Activated CD8-positive, alpha-beta memory T cell treated with anti-CD3 and anti-CD28 coated beads, Interleukin-2, amount 10 ng/mL, durations not matched to agents 7 days and 5 days (primary cell): Measurements from ENCODE around the gene OR2F1. TPM values are rescaled to one million over a fixed set of nuclear protein-coding genes. Genes with fewer than 3 reads are reported as not detected.
A peak's percentile ranks its signal among the peaks of the same experiment; 100 is the strongest.

Experiments used
- ATAC-seq: fragments of 150-1000 bp; cut with Tn5 transposase; one replicate; pipeline ENCODE4 v1.10.0; 2021; ENCODE audit warnings: moderate library complexity
- CTCF ChIA-PET: fragments of 350-600 bp; sonication (Branson Sonifier 250); formaldehyde crosslinking; loops from one replicate; lab custom pipeline; 2021; ENCODE audit warnings: antibody characterized with exemption; lab: Charles Lee
- DNase-seq: peaks from one replicate; pipeline ENCODE4 v3.0.0-alpha.2; 2020
- H3K27ac Mint-ChIP-seq: one replicate; pipeline ENCODE4 v1.8.0; 2021; ENCODE audit warnings: mild to moderate bottlenecking, mixed read lengths
- H3K27me3 Mint-ChIP-seq: one replicate; pipeline ENCODE4 v1.8.0; 2021; ENCODE audit warnings: mixed read lengths
- H3K36me3 Mint-ChIP-seq: one replicate; pipeline ENCODE4 v1.8.0; 2021; ENCODE audit warnings: mild to moderate bottlenecking, mixed read lengths
- H3K4me1 Mint-ChIP-seq: one replicate; pipeline ENCODE4 v1.8.0; 2021; ENCODE audit warnings: mixed read lengths
- H3K4me3 Mint-ChIP-seq: one replicate; pipeline ENCODE4 v1.8.0; 2021; ENCODE audit warnings: mild to moderate bottlenecking, moderate library complexity, mixed read lengths
- H3K9me3 Mint-ChIP-seq: one replicate; pipeline ENCODE4 v1.8.0; 2022; ENCODE audit warnings: low read depth, mixed read lengths
- total RNA-seq, 2 experiments: library from RNA; stranded (reverse); gene quantifications; one replicate each; pipeline ENCODE4 v1.2.3, GENCODE V29; 2021

OR2F1 gene
- total RNA-seq, 2 experiments from 2014 or later = not detected

- CTCF ChIA-PET = no interaction called here
- no peak overlapping the region for H3K27ac Mint-ChIP-seq
- ATAC-seq = no peak
Observed at GRCh38 chr7:143973870-143974416, 19.3 kb downstream of the OR2F1 start.

GRCh38 chr7:143974459-143974858, 19.8 kb downstream of the OR2F1 start:
- H3K36me3 Mint-ChIP-seq = no peaks in the 10 kb centered on the region
- H3K4me3 Mint-ChIP-seq = no peak overlapping the region
- no peak overlapping the region for H3K27ac Mint-ChIP-seq
- CTCF ChIA-PET = no interaction called here
- ATAC-seq (no peak), DNase-seq (no peak)
- H3K27me3 Mint-ChIP-seq = peaks cover 10% of the 10 kb centered on the region
- H3K9me3 Mint-ChIP-seq = no peaks in the 10 kb centered on the region
- no peaks in the 10 kb centered on the region for H3K4me1 Mint-ChIP-seq

More at GRCh38 chr7:143973870-143974416, 19.3 kb downstream of the OR2F1 start:
- Mint-ChIP-seq H3K9me3 (no peaks in the 10 kb centered on the region), H3K27me3 (peaks cover 10% of the 10 kb centered on the region), H3K4me3 (no peak overlapping the region), H3K4me1 (no peaks in the 10 kb centered on the region), H3K36me3 (no peaks in the 10 kb centered on the region)
- no peak for DNase-seq

- CTCF ChIA-PET = interaction anchor here (1.0 kb wide), 2 partner anchors 83 to 513 kb away, joined by 3 read pairs; no protein-coding TSS in a partner anchor
- no peak for DNase-seq
- no peak overlapping the region for H3K4me3 Mint-ChIP-seq
Observed at GRCh38 chr7:143975617-143976016, 21.0 kb downstream of the OR2F1 start.

GRCh38 chr7:143978585-143978984, 23.9 kb downstream of the OR2F1 start:
- Mint-ChIP-seq H3K9me3 (no peaks in the 10 kb centered on the region), H3K27ac (no peak overlapping the region), H3K36me3 (no peaks in the 10 kb centered on the region), H3K4me3 (no peak overlapping the region), H3K27me3 (peaks cover 11% of the 10 kb centered on the region), H3K4me1 (no peaks in the 10 kb centered on the region)
- ATAC-seq (no peak), DNase-seq (no peak)
- CTCF ChIA-PET = no interaction called here

More at GRCh38 chr7:143975617-143976016, 21.0 kb downstream of the OR2F1 start:
- Mint-ChIP-seq H3K9me3 (no peaks in the 10 kb centered on the region), H3K4me1 (no peaks in the 10 kb centered on the region), H3K27ac (no peak overlapping the region), H3K36me3 (no peaks in the 10 kb centered on the region), H3K27me3 (peaks cover 14% of the 10 kb centered on the region)
- ATAC-seq = no peak

GRCh38 chr7:143979359-143979758, 24.7 kb downstream of the OR2F1 start:
- H3K4me1 Mint-ChIP-seq = no peaks in the 10 kb centered on the region
- no peak overlapping the region for H3K4me3 Mint-ChIP-seq
- CTCF ChIA-PET = no interaction called here
- H3K27ac Mint-ChIP-seq = no peak overlapping the region
- no peaks in the 10 kb centered on the region for H3K9me3 Mint-ChIP-seq
- no peaks in the 10 kb centered on the region for H3K36me3 Mint-ChIP-seq
- DNase-seq (no peak), ATAC-seq (no peak)
- peaks cover 11% of the 10 kb centered on the region for H3K27me3 Mint-ChIP-seq

- ATAC-seq (no peak), DNase-seq (no peak)
- Mint-ChIP-seq H3K4me3 (no peak overlapping the region), H3K36me3 (no peaks in the 10 kb centered on the region), H3K27ac (no peak overlapping the region), H3K9me3 (no peaks in the 10 kb centered on the region), H3K4me1 (no peaks in the 10 kb centered on the region), H3K27me3 (peaks cover 7% of the 10 kb centered on the region)
- CTCF ChIA-PET = no interaction called here
Observed at GRCh38 chr7:143979998-143980397, 25.4 kb downstream of the OR2F1 start.

GRCh38 chr7:143980746-143981510, 26.3 kb downstream of the OR2F1 start:
- ATAC-seq (no peak), DNase-seq (no peak)
- no peak overlapping the region for H3K27ac Mint-ChIP-seq
- no peaks in the 10 kb centered on the region for H3K9me3 Mint-ChIP-seq
- H3K36me3 Mint-ChIP-seq = no peaks in the 10 kb centered on the region
- H3K27me3 Mint-ChIP-seq = peaks cover 7% of the 10 kb centered on the region
- H3K4me1 Mint-ChIP-seq = no peaks in the 10 kb centered on the region
- H3K4me3 Mint-ChIP-seq = no peak overlapping the region
- CTCF ChIA-PET = no interaction called here

GRCh38 chr7:143983960-143984359, 29.3 kb downstream of the OR2F1 start:
- H3K27ac Mint-ChIP-seq = no peak overlapping the region
- DNase-seq (no peak), ATAC-seq (no peak)
- CTCF ChIA-PET = no interaction called here
- peaks cover 9% of the 10 kb centered on the region for H3K4me1 Mint-ChIP-seq
- peaks cover 4% of the 10 kb centered on the region for H3K27me3 Mint-ChIP-seq
- H3K36me3 Mint-ChIP-seq = no peaks in the 10 kb centered on the region
- H3K9me3 Mint-ChIP-seq = no peaks in the 10 kb centered on the region
- H3K4me3 Mint-ChIP-seq = no peak overlapping the region

- Mint-ChIP-seq H3K4me3 (no peak overlapping the region), H3K27ac (no peak overlapping the region), H3K4me1 (peaks cover 9% of the 10 kb centered on the region), H3K27me3 (peaks cover 6% of the 10 kb centered on the region), H3K9me3 (no peaks in the 10 kb centered on the region), H3K36me3 (no peaks in the 10 kb centered on the region)
- CTCF ChIA-PET = no interaction called here
- DNase-seq (no peak), ATAC-seq (peak; percentile 36)
Observed at GRCh38 chr7:143987513-143987912, 32.9 kb downstream of the OR2F1 start.

- Mint-ChIP-seq H3K4me1 (peaks cover 9% of the 10 kb centered on the region), H3K36me3 (no peaks in the 10 kb centered on the region), H3K9me3 (no peaks in the 10 kb centered on the region), H3K27ac (no peak overlapping the region), H3K4me3 (no peak overlapping the region), H3K27me3 (peaks cover 6% of the 10 kb centered on the region)
- no peak for DNase-seq
- no peak for ATAC-seq
- CTCF ChIA-PET = no interaction called here
Observed at GRCh38 chr7:143988976-143989745, 34.5 kb downstream of the OR2F1 start.

- peaks cover 2% of the 10 kb centered on the region for H3K4me1 Mint-ChIP-seq
- DNase-seq = no peak
- no peak overlapping the region for H3K27ac Mint-ChIP-seq
- no peak overlapping the region for H3K4me3 Mint-ChIP-seq
- no peak for ATAC-seq
- peaks cover 6% of the 10 kb centered on the region for H3K27me3 Mint-ChIP-seq
- CTCF ChIA-PET = no interaction called here
- H3K36me3 Mint-ChIP-seq = no peaks in the 10 kb centered on the region
- no peaks in the 10 kb centered on the region for H3K9me3 Mint-ChIP-seq
Observed at GRCh38 chr7:143992670-143993069, 38.0 kb downstream of the OR2F1 start.

GRCh38 chr7:143993924-143994323, 39.3 kb downstream of the OR2F1 start:
- CTCF ChIA-PET = no interaction called here
- Mint-ChIP-seq H3K36me3 (no peaks in the 10 kb centered on the region), H3K9me3 (no peaks in the 10 kb centered on the region), H3K4me3 (no peak overlapping the region), H3K27me3 (peaks cover 12% of the 10 kb centered on the region), H3K27ac (no peak overlapping the region), H3K4me1 (no peaks in the 10 kb centered on the region)
- ATAC-seq (no peak), DNase-seq (no peak)

GRCh38 chr7:144000020-144000419, 45.4 kb downstream of the OR2F1 start, which contains the start of gene OR6B1:
Gene OR6B1, plus strand, starts transcription at chr7:144000320. Its CDS starts 3,677 bp downstream, at chr7:144003997.
- DNase-seq (no peak), ATAC-seq (no peak)
- CTCF ChIA-PET = interaction anchor here (1.1 kb wide), 1 partner anchor 15 kb away, joined by 3 read pairs; no protein-coding TSS in a partner anchor
- Mint-ChIP-seq H3K27me3 (peaks cover 10% of the 10 kb centered on the region), H3K36me3 (no peaks in the 10 kb centered on the region), H3K4me3 (no peak within 1 kb of the TSS), H3K9me3 (no peaks in the 10 kb centered on the region), H3K4me1 (no peaks in the 10 kb centered on the region), H3K27ac (no peak within 1 kb of the TSS)
